Tibial nerve (tissue), 4 donors: ENCODE data around the gene PRDM2. TPM values are rescaled to one million over a fixed set of nuclear protein-coding genes. Genes with fewer than 3 reads are reported as not detected.
"Not testable (repeated sequence)": the region's sequence is repeated elsewhere in the genome, so short reads cannot be mapped to it uniquely, and the experiment has no call there.

Experiments used
- DNase-seq, 2 donors: peaks; one replicate each; pipeline ENCODE4 v3.0.0-alpha.2; 2019; ENCODE audit warnings: low spot score in 2 of 2
- H3K27ac ChIP-seq, 4 donors: fragments of 200-600 bp; sonication (generic) in 3 of 4; one replicate each; pipeline ENCODE4 v1.5.1; 2017 to 2019; ENCODE audit warnings: mild to moderate bottlenecking in 1 of 4
- H3K27me3 ChIP-seq, 2 donors: fragments of 200-600 bp; sonication (generic) in 1 of 2; one replicate each; pipeline versions ENCODE4 v1.5.1 to v1.6.0; 2017 to 2019
- H3K36me3 ChIP-seq, 3 donors: fragments of 200-600 bp; sonication (generic); one replicate each; pipeline ENCODE4 v1.5.1; 2018 to 2019
- H3K4me1 ChIP-seq, 4 donors: fragments of 200-600 bp; sonication (generic) in 3 of 4; one replicate each; pipeline ENCODE4 v1.5.1; 2017 to 2019
- H3K4me3 ChIP-seq, 4 donors: fragments of 200-600 bp; sonication (generic) in 3 of 4; one replicate each; pipeline ENCODE4 v1.5.1; 2017 to 2019; ENCODE audit warnings: mild to moderate bottlenecking in 1 of 4, moderate library complexity in 1 of 4
- H3K9me3 ChIP-seq, 4 donors: fragments of 200-600 bp; sonication (generic) in 3 of 4; one replicate each; pipeline ENCODE4 v1.5.1; 2017 to 2019
- EP300 ChIP-seq, 2 donors: sonication (generic); formaldehyde crosslinking; IDR thresholded peaks; one replicate each; pipeline ENCODE4 v1.6.1; 2017; ENCODE audit warnings: antibody characterized with exemption in 2 of 2, mild to moderate bottlenecking in 1 of 2
- POLR2A ChIP-seq, 2 donors: fragments of 450-650 bp; IDR thresholded peaks; one replicate each; pipeline ENCODE4 v1.6.1; 2017; ENCODE audit warnings: antibody characterized with exemption in 2 of 2, mild to moderate bottlenecking in 2 of 2, moderate library complexity in 2 of 2
- WGBS, 2 donors: methylation state at CpG; one replicate each; pipeline ENCODE4 v1.1.5; 2018; 5-methylcytosine and 5-hydroxymethylcytosine counted together
- total RNA-seq, 4 donors: library from RNA; depleted of rRNA; stranded (reverse); fragments of >200 nt; gene quantifications; one replicate each; pipeline ENCODE4 v1.1.0, GENCODE V29; 2016
- TF ChIP-seq, protein P1 (sequence below), 5 experiments: fragments of 200-600 bp in 3 of 5; fragments of 450-650 bp in 2 of 5; sonication (generic) in 3 of 5; IDR thresholded peaks; one replicate each; pipeline ENCODE4 v1.5.1; 2016 to 2019; ENCODE audit warnings: antibody characterized with exemption in 5 of 5, mild to moderate bottlenecking in 3 of 5, moderate library complexity in 2 of 5

PRDM2 gene
- total RNA-seq, 4 donors from 2014 or later = 26.4 to 48.8 (median 46.5) TPM

DNA sequence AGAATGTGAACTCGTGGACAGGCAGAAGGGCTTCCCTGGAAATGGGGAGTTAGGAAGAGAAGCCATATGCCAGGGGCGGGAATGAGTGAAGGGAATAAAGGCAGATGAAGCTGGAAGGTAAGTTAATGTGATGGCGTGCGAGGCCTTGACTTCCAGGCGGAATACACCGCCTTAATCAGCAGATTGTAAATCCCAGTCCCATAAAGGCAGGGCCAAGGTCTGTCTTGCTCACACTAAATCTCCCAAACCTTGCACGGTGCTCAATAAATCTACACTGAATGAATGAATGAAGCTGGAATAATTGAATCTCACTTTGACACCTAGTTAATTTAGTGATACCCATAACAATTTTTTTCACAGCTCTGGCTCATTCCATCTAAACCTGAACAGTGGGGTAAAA is 16.8 kb upstream of the PRDM2 start:
- no peak for DNase-seq
- Histone ChIP-seq H3K27ac (no peak overlapping the region), H3K4me3 (no peak overlapping the region), H3K9me3 (no peaks in the 10 kb centered on the region), H3K4me1 (no peaks in the 10 kb centered on the region), H3K27me3 (peaks cover 0 to 4% of the 10 kb centered on the region in 2 donors), H3K36me3 (no peaks in the 10 kb centered on the region)
- 80 to 85% methylated on average over 7 of the region's 7 CpGs for WGBS, 2 donors
- no peak for TF ChIP-seq POLR2A (IDR thresholded peaks at IDR 0.05)
- TF ChIP-seq, protein P1, sequence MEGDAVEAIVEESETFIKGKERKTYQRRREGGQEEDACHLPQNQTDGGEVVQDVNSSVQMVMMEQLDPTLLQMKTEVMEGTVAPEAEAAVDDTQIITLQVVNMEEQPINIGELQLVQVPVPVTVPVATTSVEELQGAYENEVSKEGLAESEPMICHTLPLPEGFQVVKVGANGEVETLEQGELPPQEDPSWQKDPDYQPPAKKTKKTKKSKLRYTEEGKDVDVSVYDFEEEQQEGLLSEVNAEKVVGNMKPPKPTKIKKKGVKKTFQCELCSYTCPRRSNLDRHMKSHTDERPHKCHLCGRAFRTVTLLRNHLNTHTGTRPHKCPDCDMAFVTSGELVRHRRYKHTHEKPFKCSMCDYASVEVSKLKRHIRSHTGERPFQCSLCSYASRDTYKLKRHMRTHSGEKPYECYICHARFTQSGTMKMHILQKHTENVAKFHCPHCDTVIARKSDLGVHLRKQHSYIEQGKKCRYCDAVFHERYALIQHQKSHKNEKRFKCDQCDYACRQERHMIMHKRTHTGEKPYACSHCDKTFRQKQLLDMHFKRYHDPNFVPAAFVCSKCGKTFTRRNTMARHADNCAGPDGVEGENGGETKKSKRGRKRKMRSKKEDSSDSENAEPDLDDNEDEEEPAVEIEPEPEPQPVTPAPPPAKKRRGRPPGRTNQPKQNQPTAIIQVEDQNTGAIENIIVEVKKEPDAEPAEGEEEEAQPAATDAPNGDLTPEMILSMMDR (IDR thresholded peaks at IDR 0.05) = no peak
- no peak for TF ChIP-seq EP300 (IDR thresholded peaks at IDR 0.05)

DNA sequence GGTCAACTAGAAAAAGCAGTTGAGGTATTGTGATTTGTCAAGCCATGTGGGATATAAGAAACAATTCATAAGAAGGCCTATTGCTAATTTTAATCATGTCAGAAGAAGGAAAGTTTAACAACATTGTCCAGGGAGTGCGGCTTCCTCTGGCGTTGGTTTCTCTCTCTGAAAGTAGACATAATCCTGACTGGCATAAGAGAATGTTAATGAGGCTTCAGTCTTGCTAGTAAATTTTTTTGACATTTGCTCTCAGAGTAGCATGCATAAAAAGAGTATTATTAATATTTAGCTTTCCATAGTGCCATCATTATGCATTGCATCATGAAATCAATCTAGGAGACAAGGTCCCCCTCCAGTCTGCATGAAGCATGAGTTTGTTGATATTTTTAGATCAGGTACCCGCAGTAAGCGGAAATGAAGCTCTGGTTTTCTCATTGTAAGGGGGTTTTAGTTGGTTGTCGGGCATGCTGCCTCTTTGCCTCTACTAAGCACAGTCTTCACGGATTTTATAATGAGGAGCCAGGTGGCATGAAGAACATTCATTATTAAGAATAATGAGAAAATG is 12.8 kb upstream of the PRDM2 start:
- DNase-seq = no peak
- H3K36me3 ChIP-seq = no peaks in the 10 kb centered on the region
- H3K4me3 ChIP-seq = no peak overlapping the region
- TF ChIP-seq, protein P1 (IDR thresholded peaks at IDR 0.05) = no peak
- TF ChIP-seq POLR2A (IDR thresholded peaks at IDR 0.05) (no peak), EP300 (IDR thresholded peaks at IDR 0.05) (no peak)
- H3K27me3 ChIP-seq = peaks cover 0 to 8% of the 10 kb centered on the region in 2 donors
- no peaks in the 10 kb centered on the region for H3K9me3 ChIP-seq
- no peaks in the 10 kb centered on the region for H3K4me1 ChIP-seq
- 66 to 75% methylated on average over 6 of the region's 6 CpGs for WGBS, 2 donors
- no peak overlapping the region for H3K27ac ChIP-seq

DNA sequence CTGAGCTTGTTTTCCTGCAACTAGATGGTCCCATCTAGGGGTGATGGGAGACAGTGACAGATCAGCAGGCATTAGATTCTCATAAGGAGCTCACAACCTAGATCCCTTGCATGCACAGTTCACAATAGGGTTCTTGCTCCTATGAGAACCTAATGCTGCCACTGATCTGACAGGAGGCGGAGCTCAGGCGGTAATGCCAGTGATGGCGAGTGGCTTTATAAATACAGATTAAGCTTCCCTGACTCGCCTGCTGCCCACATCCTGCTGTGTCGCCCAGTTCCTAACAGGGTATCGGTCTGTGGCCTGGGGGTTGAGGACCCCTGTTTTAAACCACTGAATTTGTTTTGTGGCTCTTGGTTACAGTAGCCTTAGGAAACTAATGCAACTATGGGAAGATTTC is 6.9 kb upstream of the PRDM2 start:
- DNase-seq, H3K36me3 ChIP-seq, H3K27ac ChIP-seq, H3K9me3 ChIP-seq, H3K4me3 ChIP-seq, H3K4me1 ChIP-seq: not testable (repeated sequence)
- H3K27me3 ChIP-seq = peaks cover 0 to 15% of the 10 kb centered on the region in 2 donors
- WGBS, 2 donors = 72% methylated on average over 6 of the region's 6 CpGs

DNA sequence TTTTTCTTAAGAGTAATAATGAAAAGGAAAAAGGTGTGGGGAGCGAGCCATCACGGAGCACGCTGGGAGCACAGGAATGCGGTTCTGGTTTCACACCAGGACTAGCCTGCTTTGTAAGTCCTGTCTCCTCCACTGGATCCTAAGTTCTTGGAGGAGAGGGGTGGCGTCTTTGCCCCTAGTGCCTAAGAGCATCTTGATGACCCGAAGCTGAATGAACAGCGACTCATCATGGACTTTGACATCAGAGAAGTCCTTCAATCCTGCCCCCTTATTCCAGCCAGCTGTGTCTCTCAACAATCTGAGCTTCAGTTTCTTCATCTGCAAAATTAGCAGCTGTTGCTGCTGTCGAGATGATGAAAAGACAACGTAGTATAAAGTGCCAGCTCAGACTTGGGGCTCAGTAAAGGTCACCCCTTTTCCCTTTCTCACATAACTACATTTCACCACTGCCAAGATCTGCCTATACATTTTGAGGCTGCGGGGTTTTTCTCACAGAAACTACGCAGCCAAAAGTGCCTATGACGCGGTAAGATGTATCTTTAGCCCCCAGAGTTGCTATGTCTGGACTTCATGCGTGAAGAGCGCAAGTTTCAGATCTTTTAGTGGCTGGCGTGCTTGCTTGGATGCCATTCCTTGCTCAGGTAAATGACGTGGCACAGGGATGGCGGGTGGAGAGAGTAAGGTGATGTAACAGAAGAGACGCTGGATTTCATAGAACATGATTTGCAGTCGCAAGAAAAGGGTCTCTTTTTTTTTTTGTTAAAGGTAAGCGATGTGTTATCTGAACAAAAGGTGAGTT is 4.9 kb upstream of the PRDM2 start:
- Histone ChIP-seq H3K36me3 (no peaks in the 10 kb centered on the region), H3K27ac (no peak overlapping the region), H3K27me3 (peaks cover 0 to 15% of the 10 kb centered on the region in 2 donors), H3K4me1 (peaks cover 0 to 7% (median 3%) of the 10 kb centered on the region in 4 donors), H3K4me3 (no peak overlapping the region), H3K9me3 (no peaks in the 10 kb centered on the region)
- 81 to 87% methylated on average over 21 of the region's 21 CpGs for WGBS, 2 donors
- DNase-seq = no peak
- TF ChIP-seq POLR2A (IDR thresholded peaks at IDR 0.05) (no peak), EP300 (IDR thresholded peaks at IDR 0.05) (no peak)
- TF ChIP-seq, protein P1 (IDR thresholded peaks at IDR 0.05) = no peak

DNA sequence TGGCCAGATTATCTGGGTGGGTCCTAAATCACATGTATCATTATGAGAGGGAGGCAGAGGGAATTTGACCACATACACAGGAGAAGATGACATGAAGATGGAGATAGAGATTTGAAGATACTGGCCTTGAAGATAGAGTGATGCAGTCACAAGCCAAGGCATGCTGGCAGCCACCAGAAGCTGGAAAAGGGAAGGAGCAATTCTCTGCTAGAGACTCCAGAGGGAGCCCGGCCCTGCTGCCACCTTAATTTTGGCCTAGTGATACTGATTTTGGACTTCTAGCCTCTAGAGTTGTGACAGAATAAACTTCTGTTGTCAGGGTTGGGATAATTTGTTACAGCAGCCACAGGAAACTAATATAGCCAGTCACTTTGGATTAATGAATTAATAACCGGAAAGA is 2.2 kb upstream of the PRDM2 start:
- 98% methylated on average over 2 of the region's 2 CpGs for WGBS, 2 donors
- Histone ChIP-seq H3K4me3 (no peak overlapping the region), H3K36me3 (no peaks in the 10 kb centered on the region), H3K27ac (no peak overlapping the region), H3K4me1 (peaks cover 0 to 29% (median 3%) of the 10 kb centered on the region in 4 donors), H3K27me3 (peaks cover 0 to 11% of the 10 kb centered on the region in 2 donors), H3K9me3 (no peaks in the 10 kb centered on the region)
- TF ChIP-seq POLR2A (IDR thresholded peaks at IDR 0.05) = no peak
- no peak for TF ChIP-seq EP300 (IDR thresholded peaks at IDR 0.05)
- TF ChIP-seq, protein P1 (IDR thresholded peaks at IDR 0.05) = no peak
- DNase-seq = no peak
